Measurements from ENCODE around the gene BRD4. TPM values are rescaled to one million over a fixed set of nuclear protein-coding genes. Genes with fewer than 3 reads are reported as not detected.

BRD4 gene
- polyA plus RNA-seq, 6 donors from 2014 or later = 13.5 to 51.9 (median 18.4) TPM

- no peak for ATAC-seq (ENCODE audit: low read depth in 2 of 2)
- Mint-ChIP-seq H3K4me1 (peaks cover 0 to 16% (median 4%) of the 10 kb centered on the region in 3 donors), H3K27ac (peak overlapping the region in 2 of 6 donors; percentile 71 to 82), H3K36me3 (peaks cover 0 to 20% of the 10 kb centered on the region in 2 donors), H3K9me3 (no peaks in the 10 kb centered on the region), H3K4me3 (peak overlapping the region in 2 of 8 donors; percentile 39 to 53), H3K27me3 (no peaks in the 10 kb centered on the region)
- DNase-seq = no peak
Measured at GRCh38 chr19:15243236-15243957, 88.9 kb downstream of the BRD4 start.

- ATAC-seq (ENCODE audit: low read depth in 2 of 2) = no peak
- Mint-ChIP-seq H3K4me1 (peaks cover 0 to 14% (median 0%) of the 10 kb centered on the region in 3 donors), H3K27ac (peak overlapping the region in 1 of 6 donors; percentile 86), H3K36me3 (peaks cover 5 to 27% of the 10 kb centered on the region in 2 donors), H3K27me3 (no peaks in the 10 kb centered on the region), H3K4me3 (no peak overlapping the region), H3K9me3 (no peaks in the 10 kb centered on the region)
- DNase-seq = no peak
Measured at GRCh38 chr19:15241259-15241910, 91.0 kb downstream of the BRD4 start.

GRCh38 chr19:15240515-15240914 is 91.8 kb downstream of the BRD4 start:
- peaks cover 0 to 7% (median 0%) of the 10 kb centered on the region in 3 donors for H3K4me1 Mint-ChIP-seq
- DNase-seq = no peak
- no peaks in the 10 kb centered on the region for H3K9me3 Mint-ChIP-seq
- H3K27ac Mint-ChIP-seq = peak overlapping the region in 1 of 6 donors; percentile 57
- H3K27me3 Mint-ChIP-seq = no peaks in the 10 kb centered on the region
- no peak for ATAC-seq (ENCODE audit: low read depth in 2 of 2)
- H3K36me3 Mint-ChIP-seq = peaks cover 13 to 29% of the 10 kb centered on the region in 2 donors
- H3K4me3 Mint-ChIP-seq = peak overlapping the region in 1 of 8 donors; percentile 64

- Mint-ChIP-seq H3K4me3 (peak overlapping the region in 1 of 8 donors; percentile 40), H3K27me3 (no peaks in the 10 kb centered on the region), H3K27ac (no peak overlapping the region), H3K9me3 (no peaks in the 10 kb centered on the region), H3K4me1 (peaks cover 4 to 13% (median 7%) of the 10 kb centered on the region in 3 donors), H3K36me3 (peaks cover 14 to 33% of the 10 kb centered on the region in 2 donors)
- no peak for DNase-seq
- no peak for ATAC-seq (ENCODE audit: low read depth in 2 of 2)
Measured at GRCh38 chr19:15239337-15239949, 92.9 kb downstream of the BRD4 start.

- no peaks in the 10 kb centered on the region for H3K9me3 Mint-ChIP-seq
- DNase-seq (no peak), ATAC-seq (ENCODE audit: low read depth in 2 of 2) (no peak)
- H3K4me1 Mint-ChIP-seq = peaks cover 8 to 13% (median 12%) of the 10 kb centered on the region in 3 donors
- H3K36me3 Mint-ChIP-seq = peaks cover 14 to 29% of the 10 kb centered on the region in 2 donors
- H3K27ac Mint-ChIP-seq = peak overlapping the region in 1 of 6 donors; percentile 47
- H3K27me3 Mint-ChIP-seq = peaks cover 0 to 5% (median under 1%) of the 10 kb centered on the region in 3 donors
- no peak overlapping the region for H3K4me3 Mint-ChIP-seq
Measured at GRCh38 chr19:15238639-15239155, 93.6 kb downstream of the BRD4 start.

GRCh38 chr19:15237759-15238638 is 94.3 kb downstream of the BRD4 start:
- Mint-ChIP-seq H3K4me1 (peaks cover 11 to 15% (median 14%) of the 10 kb centered on the region in 3 donors), H3K4me3 (no peak overlapping the region), H3K27me3 (peaks cover 0 to 8% (median 8%) of the 10 kb centered on the region in 3 donors), H3K9me3 (no peaks in the 10 kb centered on the region), H3K36me3 (peaks cover 14 to 25% of the 10 kb centered on the region in 2 donors), H3K27ac (no peak overlapping the region)
- DNase-seq (no peak), ATAC-seq (ENCODE audit: low read depth in 2 of 2) (no peak)

- H3K4me3 Mint-ChIP-seq = no peak overlapping the region
- ATAC-seq (ENCODE audit: low read depth in 2 of 2) (no peak), DNase-seq (no peak)
- H3K4me1 Mint-ChIP-seq = peaks cover 21 to 24% (median 23%) of the 10 kb centered on the region in 3 donors
- no peaks in the 10 kb centered on the region for H3K9me3 Mint-ChIP-seq
- H3K27me3 Mint-ChIP-seq = peaks cover 0 to 19% (median 8%) of the 10 kb centered on the region in 3 donors
- peaks cover 14 to 25% of the 10 kb centered on the region in 2 donors for H3K36me3 Mint-ChIP-seq
- H3K27ac Mint-ChIP-seq = peak overlapping the region in 1 of 6 donors; percentile 65
Measured at GRCh38 chr19:15236886-15237285, 95.5 kb downstream of the BRD4 start.

GRCh38 chr19:15235781-15236180 is 96.6 kb downstream of the BRD4 start:
- DNase-seq = no peak
- Mint-ChIP-seq H3K4me3 (no peak overlapping the region), H3K4me1 (peaks cover 21 to 28% (median 25%) of the 10 kb centered on the region in 3 donors), H3K27ac (peak overlapping the region in 2 of 6 donors; percentile 44 to 46), H3K27me3 (peaks cover 5 to 29% (median 8%) of the 10 kb centered on the region in 3 donors), H3K36me3 (peaks cover 14 to 25% of the 10 kb centered on the region in 2 donors), H3K9me3 (no peaks in the 10 kb centered on the region)
- no peak for ATAC-seq (ENCODE audit: low read depth in 2 of 2)

- Mint-ChIP-seq H3K27me3 (peaks cover 8 to 31% (median 8%) of the 10 kb centered on the region in 3 donors), H3K4me1 (peaks cover 21 to 30% (median 25%) of the 10 kb centered on the region in 3 donors), H3K9me3 (no peaks in the 10 kb centered on the region), H3K36me3 (peaks cover 14 to 25% of the 10 kb centered on the region in 2 donors), H3K27ac (peak overlapping the region in 2 of 6 donors; percentile 2 to 46), H3K4me3 (peak overlapping the region in 7 of 8 donors; percentile 8 to 92 (median 54))
- ATAC-seq (ENCODE audit: low read depth in 2 of 2) = no peak
- no peak for DNase-seq
Measured at GRCh38 chr19:15234431-15235130, 97.8 kb downstream of the BRD4 start.

- ATAC-seq (ENCODE audit: low read depth in 2 of 2) (no peak), DNase-seq (no peak)
- H3K4me1 Mint-ChIP-seq = peaks cover 21 to 30% (median 25%) of the 10 kb centered on the region in 3 donors
- H3K27me3 Mint-ChIP-seq = peaks cover 8 to 31% (median 16%) of the 10 kb centered on the region in 3 donors
- peak overlapping the region in 1 of 6 donors; percentile 72 for H3K27ac Mint-ChIP-seq
- no peaks in the 10 kb centered on the region for H3K9me3 Mint-ChIP-seq
- H3K36me3 Mint-ChIP-seq = peaks cover 8 to 12% of the 10 kb centered on the region in 2 donors
- H3K4me3 Mint-ChIP-seq = peak overlapping the region in 6 of 8 donors; percentile 67 to 81 (median 72)
Measured at GRCh38 chr19:15231271-15231670, 101.1 kb downstream of the BRD4 start.

- DNase-seq (no peak), ATAC-seq (ENCODE audit: low read depth in 2 of 2) (no peak)
- no peak overlapping the region for H3K27ac Mint-ChIP-seq
- peaks cover 14 to 38% (median 28%) of the 10 kb centered on the region in 3 donors for H3K27me3 Mint-ChIP-seq
- H3K36me3 Mint-ChIP-seq = no peaks in the 10 kb centered on the region
- H3K9me3 Mint-ChIP-seq = no peaks in the 10 kb centered on the region
- H3K4me1 Mint-ChIP-seq = peaks cover 16 to 28% (median 27%) of the 10 kb centered on the region in 3 donors
- no peak overlapping the region for H3K4me3 Mint-ChIP-seq
Measured at GRCh38 chr19:15227261-15227660, 105.1 kb downstream of the BRD4 start.

- DNase-seq (no peak), ATAC-seq (ENCODE audit: low read depth in 2 of 2) (no peak)
- no peak overlapping the region for H3K4me3 Mint-ChIP-seq
- H3K36me3 Mint-ChIP-seq = no peaks in the 10 kb centered on the region
- peaks cover 14 to 32% (median 26%) of the 10 kb centered on the region in 3 donors for H3K27me3 Mint-ChIP-seq
- H3K4me1 Mint-ChIP-seq = peaks cover 13 to 23% (median 21%) of the 10 kb centered on the region in 3 donors
- H3K27ac Mint-ChIP-seq = no peak overlapping the region
- H3K9me3 Mint-ChIP-seq = no peaks in the 10 kb centered on the region
Measured at GRCh38 chr19:15225760-15226159, 106.6 kb downstream of the BRD4 start.
